GM18508 (cell line): ENCODE data around the gene EPGN.

ENCODE experiments used
- ATAC-seq: cut with Tn5 transposase; IDR thresholded peaks from one replicate; pipeline ENCODE4 v1.9.1; 2021; ENCODE audit warnings: moderate number of reproducible peaks; ENCODE audit not compliant: insufficient read depth, unreplicated experiment

The EPGN gene, protein sequence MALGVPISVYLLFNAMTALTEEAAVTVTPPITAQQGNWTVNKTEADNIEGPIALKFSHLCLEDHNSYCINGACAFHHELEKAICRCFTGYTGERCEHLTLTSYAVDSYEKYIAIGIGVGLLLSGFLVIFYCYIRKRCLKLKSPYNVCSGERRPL

GRCh38 chr4:74308215-74308614 is at the start of gene EPGN:
Gene EPGN, plus strand, starts transcription at chr4:74308470. Its CDS starts 64 bp downstream, at chr4:74308534.
- no peak for ATAC-seq

- ATAC-seq = no peak
These were observed 49.3 kb upstream of the EPGN start for GRCh38 chr4:74258963-74259362.

DNA sequence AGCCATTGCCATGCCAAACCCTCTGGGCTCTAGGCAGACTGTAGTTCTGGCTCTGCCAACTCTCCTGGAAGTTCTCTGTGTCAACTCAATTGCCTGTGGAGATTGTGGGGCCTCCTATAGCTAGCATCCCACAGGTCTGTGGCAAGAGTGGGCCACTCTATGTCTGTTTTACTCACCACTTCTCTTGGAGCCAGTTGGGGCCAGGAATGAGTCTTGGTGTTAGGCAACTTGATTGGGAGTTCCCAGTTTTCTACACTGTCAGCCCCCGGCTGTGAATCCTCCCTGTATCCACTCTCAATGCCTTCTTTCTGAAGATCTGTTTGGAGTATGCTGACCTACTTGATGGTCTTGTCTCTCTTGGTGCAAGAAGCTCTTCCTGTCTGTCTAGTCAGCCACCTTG is 48.2 kb upstream of the EPGN start:
- ATAC-seq = no peak

DNA sequence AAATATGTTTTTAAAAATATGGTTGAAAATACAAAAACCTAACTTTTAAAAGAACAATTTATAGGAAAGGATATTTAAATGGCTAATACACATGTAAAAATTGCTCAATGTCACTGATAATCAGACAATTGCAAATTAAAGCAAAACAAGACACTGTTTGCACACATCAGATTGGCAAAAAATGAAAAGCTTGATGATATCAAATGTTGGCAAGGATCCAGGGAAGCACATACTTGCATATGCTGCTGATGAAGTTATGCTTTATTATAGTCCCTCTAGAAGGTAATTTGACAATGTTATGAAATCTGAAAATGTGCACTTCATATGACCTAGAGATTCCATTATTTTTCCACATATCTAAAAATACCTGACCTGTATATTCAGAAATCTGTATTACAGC is 45.7 kb upstream of the EPGN start:
- ATAC-seq = no peak

- no peak for ATAC-seq
These were observed 44.7 kb upstream of the EPGN start for GRCh38 chr4:74263551-74263950.

- no peak for ATAC-seq
These were observed 42.2 kb upstream of the EPGN start for GRCh38 chr4:74266081-74266480.

GRCh38 chr4:74267998-74268606 is 40.2 kb upstream of the EPGN start:
- no peak for ATAC-seq

GRCh38 chr4:74268643-74269042 is 39.6 kb upstream of the EPGN start:
- no peak for ATAC-seq

GRCh38 chr4:74278490-74278889 is 29.8 kb upstream of the EPGN start:
- no peak for ATAC-seq

DNA sequence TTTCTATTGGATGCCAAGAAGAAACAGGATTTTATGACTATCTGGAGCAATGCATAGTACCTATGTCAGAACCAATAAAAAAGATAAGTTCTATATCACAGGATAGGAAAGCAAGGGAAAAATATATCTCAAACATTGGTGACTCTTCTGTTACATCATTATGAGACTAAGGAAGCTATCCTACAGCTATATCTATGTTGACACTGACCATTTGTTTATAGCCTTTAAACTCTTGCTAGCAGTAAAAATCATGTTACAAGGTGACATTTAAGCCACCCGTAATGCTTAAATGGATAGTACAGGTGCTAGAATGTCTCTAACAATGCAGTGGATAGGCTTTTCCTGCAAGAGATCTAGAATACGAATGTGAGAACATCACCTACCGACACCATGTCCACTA is 28.6 kb upstream of the EPGN start:
- ATAC-seq = no peak

GRCh38 chr4:74282926-74283325 is 25.3 kb upstream of the EPGN start:
- no peak for ATAC-seq

- no peak for ATAC-seq
These were observed 24.7 kb upstream of the EPGN start for GRCh38 chr4:74283614-74284013.

DNA sequence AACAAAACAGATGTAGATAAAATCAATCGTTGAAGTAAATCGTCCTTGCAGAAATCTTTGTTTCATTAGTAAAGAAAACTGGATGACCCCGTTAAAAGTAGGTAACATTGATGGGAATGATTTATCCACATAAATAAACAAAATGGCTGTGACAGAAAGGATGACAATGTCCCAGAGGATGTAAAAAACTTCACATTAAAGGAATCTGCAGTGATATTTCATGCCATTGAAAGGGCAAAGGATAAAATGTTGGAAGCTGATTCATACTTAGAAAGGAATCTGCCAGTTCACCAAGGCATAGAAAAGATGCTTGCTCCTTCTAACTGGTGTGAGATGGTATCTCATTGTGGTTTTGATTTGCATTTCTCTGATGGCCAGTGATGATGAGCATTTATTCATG is 24.2 kb upstream of the EPGN start:
- ATAC-seq = no peak

DNA sequence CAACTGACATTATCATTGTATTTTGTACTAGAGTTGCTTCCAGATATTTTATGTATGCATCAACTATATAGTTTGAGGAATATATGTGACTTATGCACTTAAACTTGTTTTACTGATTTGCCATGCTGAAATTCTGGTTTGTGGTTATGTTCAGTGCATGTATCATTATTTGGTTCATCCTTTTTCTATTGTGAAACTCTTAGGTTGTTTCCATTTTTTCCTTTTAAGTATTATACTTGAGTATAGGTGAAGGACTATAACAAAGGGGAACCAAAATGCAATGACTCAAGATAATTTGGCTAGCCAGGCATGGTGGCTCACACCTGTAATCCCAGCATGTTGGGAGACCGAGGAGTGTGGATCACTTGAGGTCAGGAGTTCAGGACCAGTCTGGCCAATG is 21.1 kb upstream of the EPGN start:
- no peak for ATAC-seq

GRCh38 chr4:74287791-74288190 is 20.5 kb upstream of the EPGN start:
- no peak for ATAC-seq

- no peak for ATAC-seq
These were observed 16.8 kb upstream of the EPGN start for GRCh38 chr4:74291471-74291870.

- no peak for ATAC-seq
These were observed 16.0 kb upstream of the EPGN start for GRCh38 chr4:74292111-74292870.

GRCh38 chr4:74293558-74293957 is 14.7 kb upstream of the EPGN start:
- ATAC-seq = no peak

- no peak for ATAC-seq
These were observed 13.6 kb upstream of the EPGN start for GRCh38 chr4:74294681-74295080.

GRCh38 chr4:74297539-74297938 is 10.7 kb upstream of the EPGN start:
- ATAC-seq = no peak

GRCh38 chr4:74304095-74304625 is 4.1 kb upstream of the EPGN start:
- ATAC-seq = no peak

DNA sequence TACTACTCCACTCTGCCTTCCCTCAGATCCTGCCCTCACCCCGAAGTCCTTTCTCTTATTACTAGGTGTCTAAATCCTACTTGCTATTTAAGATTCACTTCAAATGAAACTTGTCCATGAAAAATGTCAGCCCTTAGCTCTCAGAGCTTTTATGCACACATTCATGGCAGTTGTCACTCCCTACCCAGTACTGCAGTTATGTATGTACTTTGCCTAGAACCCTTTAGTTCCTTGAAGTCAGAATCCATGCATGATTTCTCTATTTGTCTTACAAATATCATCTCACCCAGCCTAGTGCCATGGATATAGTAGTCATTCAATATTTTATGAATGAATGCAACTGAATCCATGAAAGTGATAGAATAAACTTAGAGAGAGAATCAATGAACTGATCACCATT is 3.3 kb upstream of the EPGN start:
- ATAC-seq = no peak
